HG03097 (cell line): ENCODE results near the gene TBC1D22A.

Experiments used
- ATAC-seq: cut with Tn5 transposase; IDR thresholded peaks from one replicate; pipeline ENCODE4 v1.9.1; 2021; ENCODE audit not compliant: unreplicated experiment, low FRiP score

TBC1D22A gene

DNA sequence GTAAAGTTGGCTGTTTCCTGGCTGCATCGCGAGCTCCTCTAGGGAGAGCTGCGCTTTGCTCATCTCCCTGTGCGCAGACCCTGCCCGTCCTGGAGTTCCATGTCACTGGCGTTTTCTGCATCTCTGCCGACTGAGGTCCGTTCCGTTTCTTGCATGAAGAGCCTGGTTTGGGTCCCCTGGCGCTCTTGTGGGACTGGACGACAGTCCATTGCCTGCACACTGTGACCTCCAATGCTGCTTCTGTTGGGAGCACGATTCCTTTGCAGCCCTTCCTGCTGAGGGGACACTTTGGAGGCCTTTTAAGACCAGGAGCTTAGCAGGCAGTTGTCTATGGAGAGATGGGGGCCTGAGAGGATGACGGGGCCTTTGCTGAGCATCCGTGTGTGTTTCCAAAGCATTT lies 90.3 kb downstream of the TBC1D22A start:
- no peak for ATAC-seq

DNA sequence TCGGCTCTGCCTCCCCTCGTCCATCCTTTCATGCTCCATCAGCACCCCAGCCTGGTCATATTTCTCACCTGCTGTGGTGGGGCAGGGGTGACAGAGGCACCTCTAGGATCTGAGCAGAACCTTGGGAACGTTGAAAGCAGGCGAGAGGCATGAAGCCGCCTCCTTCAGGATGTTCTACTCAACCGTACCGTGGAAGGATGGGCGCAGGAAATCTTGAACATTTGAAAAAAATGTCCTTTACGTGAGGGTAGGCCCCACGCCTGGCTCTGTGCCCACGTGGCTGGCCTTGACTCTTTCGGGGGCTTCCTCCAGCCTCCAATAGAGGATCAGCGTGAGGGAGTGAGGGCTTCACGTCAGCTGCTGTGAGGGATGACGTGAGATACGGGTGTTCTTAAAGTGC lies 90.7 kb downstream of the TBC1D22A start:
- no peak for ATAC-seq

GRCh38 chr22:46854125-46854870 lies 91.8 kb downstream of the TBC1D22A start:
- ATAC-seq = no peak

DNA sequence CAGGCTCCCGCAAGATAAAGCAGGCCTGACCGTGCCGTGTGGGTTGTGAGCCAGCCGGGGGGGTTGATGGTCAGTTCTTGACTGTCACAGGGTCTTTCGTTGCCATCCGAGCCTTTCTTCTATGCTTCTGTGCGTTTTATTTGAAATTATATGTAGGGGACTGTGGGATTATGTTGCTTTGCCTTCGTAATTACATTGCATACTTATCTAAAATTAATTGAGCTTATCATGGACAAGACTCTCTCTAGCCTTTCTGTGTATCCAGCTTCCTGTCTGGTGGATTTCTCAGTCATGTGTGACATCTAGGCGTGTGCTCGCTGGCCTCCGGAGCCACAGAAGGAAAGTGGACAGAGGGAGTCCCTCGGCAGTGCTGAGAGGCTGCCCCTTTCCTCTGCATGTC lies 93.2 kb downstream of the TBC1D22A start:
- ATAC-seq = no peak

DNA sequence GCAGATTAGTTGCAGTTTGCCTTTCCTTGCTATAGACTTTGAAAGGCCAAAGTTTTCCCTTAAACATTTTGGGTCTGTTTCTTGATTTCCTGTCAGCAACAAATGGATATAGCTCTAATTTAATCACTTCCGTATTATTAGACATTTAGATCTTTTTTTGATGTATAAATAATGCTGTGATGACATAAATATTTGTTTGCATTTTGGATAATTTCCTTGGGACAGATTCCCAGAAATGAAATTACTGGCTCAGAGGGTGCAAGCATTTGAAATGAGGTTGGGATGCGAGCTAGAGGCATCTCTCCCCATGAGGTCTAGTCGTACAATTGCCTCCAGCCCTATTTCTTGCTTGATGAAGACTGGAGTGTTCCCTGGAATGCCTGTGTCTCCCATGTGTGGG lies 94.2 kb downstream of the TBC1D22A start:
- ATAC-seq = no peak

GRCh38 chr22:46857142-46857884 lies 94.9 kb downstream of the TBC1D22A start:
- no peak for ATAC-seq

DNA sequence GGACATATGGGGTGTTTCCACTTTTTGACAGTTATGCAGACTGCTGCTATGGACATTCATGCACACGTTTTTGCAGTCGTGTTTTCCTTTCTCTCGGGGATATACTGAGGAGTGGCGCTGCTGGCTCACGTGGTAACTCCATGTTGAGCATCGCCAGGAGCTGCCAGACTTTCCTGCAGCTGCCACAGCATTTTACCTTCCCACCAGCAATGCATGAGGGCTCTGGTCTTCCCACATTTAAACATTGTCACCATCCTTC lies 95.4 kb downstream of the TBC1D22A start:
- no peak for ATAC-seq

DNA sequence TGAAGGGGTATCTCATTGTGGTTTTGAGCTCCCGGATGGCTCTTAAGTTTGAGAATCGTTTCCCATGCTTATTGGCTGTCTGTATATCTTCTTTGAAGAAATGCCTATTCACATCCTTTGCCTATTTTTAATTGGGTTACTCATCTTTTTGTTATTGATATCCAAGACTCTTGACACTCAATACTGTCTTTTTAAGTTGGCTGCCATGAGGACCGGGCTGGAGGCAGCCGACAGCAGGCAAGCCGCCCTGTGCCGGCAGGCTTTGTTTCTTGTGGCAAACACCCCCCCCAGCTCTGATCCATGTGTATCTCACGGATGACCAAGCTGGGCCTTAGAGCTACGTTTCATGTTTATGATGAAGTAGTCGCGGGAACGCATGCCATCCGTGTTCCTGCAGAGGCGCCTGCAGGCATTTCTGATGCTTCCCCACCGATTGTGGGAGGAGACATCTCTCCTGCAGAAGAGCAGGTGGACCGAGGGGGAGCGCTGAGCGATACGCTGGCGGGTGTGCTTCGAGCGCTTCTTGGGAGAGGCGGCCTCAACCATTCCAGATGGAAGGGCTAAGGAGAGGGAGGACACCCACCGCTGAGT lies 95.8 kb downstream of the TBC1D22A start:
- ATAC-seq = no peak

GRCh38 chr22:46860562-46860961 lies 98.1 kb downstream of the TBC1D22A start:
- no peak for ATAC-seq

DNA sequence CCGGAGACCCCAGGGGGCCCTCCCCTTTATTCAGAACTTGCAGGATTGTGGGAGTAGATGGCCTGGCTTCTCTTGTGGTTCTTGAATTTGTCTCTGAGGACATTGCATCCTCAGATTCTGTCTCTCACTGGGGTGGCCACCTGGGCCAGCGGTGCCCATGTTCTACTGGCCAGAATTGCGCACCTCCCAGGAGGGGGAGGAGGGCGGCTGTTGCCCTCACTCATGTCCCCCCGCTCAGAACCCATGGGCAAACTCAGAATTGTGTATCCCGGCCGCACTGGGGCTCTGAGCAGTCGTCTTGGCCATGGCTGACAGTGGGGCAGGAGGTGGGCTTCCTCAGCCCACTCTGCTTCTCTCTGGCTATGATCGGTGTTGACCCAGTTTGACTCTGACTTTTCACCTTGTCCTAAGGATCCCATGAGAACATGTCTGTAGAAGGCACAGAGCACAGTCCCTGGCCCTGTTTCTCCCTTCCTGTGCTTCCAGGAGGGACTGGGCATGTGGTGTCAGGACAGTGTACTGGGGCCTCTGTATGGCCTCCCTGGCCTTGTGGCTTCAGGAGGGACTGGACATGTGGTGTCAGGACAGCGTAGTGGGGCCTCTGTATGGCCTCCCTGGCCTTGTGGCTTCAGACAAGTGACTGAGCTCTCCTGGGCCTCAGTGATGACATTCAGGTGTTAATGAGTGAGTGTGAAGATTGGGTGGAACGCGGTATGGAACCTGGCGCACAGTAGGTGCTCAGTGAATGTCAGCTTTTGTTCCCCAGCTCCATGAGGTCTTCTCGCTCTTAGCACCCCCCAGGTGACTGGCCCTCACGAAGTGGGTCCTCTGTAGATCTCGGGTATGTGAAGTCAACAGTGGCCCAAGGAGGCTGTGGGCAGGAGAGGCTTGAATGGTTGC lies 99.3 kb downstream of the TBC1D22A start:
- no peak for ATAC-seq

DNA sequence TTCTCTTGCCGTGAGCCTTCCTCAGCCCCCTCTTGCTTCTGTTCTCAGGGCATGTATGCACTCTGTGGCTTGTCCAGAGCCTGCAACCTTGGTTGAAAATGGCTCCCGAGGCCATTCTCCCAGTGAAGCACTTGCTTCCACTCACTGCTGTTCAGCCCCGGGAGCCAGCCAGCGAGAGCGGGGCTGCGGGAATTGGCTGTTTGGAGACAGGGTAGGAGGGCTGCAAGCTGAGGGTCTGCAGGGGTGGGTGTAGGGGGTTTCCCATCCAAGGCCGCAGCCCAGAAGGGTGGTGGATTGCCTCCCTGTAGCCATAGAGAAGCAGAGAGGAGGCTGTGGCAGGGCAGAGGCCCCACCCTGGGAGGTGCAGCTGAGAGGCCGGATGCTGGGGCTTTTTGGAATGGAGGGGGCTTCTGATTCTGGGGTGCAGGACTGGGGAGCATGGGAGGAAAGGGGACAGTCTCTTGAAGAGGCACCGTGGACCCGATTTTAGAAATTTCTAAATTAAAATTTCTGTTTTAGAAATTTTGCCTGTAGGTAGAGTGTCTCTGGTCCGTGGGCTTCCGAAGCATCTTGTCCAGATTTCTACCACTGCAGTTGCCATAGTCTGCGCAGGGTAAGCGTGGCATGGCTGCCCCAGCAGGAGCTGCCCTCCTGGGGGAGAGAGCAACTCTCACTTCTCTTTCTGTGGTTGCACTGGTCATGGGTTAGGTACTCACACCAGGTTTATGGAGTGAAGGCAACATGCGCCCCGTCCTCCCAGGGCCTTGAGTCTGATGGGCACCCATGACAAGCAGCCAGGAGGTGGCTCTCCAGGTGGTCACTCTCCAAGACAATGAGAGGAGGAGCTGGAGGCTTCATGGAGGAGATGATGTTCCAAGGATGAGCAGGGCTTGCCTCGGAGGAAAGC lies 100.2 kb downstream of the TBC1D22A start:
- no peak for ATAC-seq

DNA sequence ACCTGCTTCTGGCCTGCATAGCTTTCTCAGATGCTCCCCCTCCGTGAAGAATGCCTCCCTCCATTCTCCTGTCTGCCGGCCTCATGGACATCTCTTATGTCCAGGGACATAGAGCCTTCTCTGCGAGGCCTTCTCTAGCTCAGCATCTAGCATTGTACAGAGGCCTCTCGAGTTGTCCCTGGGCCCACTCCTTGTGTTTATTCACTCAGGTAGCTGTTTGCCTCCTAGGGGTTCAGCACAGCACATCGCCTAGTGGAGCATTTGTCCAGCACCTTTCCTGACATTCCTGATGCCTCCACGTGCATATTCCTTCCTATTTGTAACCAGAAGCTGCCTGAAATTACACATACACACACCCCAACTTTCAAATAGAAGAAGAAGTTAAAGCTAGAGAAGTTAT lies 101.3 kb downstream of the TBC1D22A start:
- no peak for ATAC-seq

DNA sequence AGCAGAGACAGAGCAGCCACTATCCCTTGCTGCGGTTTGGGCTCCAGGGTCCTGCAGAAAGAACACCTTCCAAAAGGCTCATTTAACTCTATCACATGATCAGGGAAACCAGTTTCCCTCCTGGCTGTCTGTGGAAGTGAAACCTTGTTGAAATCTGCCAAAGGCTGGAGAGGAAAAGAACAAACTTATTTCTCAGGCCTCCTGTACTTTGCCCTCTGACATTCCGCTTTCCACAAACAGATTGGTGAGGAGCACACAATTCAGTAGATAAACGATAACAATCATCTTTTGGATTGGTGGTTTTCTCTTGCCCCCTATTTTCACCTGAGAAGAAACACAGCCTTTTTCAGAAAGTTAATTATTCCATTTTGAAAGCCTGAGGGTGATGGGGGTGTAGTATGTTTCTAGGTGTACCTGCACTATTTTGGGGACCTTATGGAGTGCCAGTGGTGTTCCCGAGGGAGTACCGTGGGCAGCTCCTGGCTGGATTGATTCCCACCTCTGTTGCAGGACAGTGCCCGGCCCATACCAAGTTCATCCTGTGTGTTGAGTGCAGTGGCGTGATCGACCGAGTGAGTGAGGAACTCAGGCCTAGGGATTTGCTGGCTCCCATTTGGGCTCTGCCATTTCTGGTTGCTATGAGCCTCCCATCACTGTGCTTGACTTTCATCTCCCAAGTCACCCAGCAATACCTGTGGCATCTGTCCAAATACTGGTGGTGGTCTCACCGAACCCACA lies 102.0 kb downstream of the TBC1D22A start:
- no peak for ATAC-seq

GRCh38 chr22:46865052-46865434 lies 102.6 kb downstream of the TBC1D22A start:
- no peak for ATAC-seq

DNA sequence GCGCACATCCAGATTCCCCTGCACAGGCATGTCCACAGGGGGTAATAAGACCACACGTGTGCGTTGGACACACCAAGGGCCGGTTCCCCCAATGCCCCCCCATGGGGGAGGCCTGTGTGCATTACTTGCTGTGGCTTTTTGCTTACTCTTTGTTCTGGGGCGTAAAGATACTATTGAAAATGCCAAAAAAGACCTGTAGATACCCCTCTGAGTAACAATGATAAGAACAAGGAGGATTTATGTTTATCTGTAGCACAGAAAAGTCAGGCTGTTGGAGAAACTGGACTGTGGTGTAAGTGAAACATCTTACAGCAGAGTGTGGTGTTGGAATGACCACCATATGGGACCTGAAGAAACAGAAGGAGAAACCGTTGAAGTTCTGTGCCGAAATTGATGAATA lies 103.2 kb downstream of the TBC1D22A start:
- no peak for ATAC-seq

DNA sequence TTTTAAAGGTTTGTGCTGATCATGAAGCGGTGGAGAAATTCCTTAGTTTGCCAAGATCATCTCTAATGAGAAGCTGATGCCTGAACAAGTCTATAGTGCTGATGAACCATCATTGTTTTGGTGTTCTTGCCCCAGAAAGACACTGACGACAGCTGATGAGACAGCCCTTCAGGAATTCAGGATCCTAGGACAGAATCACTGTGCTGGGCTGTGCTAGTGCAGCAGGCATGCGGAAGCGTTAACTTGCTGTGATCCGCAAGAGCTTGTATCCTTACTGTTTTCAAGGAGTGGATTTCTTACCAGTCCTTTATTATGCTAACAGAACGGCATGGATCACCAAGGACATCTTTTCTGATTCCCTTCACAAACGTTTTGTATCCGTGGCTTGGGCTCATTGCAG lies 104.1 kb downstream of the TBC1D22A start:
- no peak for ATAC-seq

DNA sequence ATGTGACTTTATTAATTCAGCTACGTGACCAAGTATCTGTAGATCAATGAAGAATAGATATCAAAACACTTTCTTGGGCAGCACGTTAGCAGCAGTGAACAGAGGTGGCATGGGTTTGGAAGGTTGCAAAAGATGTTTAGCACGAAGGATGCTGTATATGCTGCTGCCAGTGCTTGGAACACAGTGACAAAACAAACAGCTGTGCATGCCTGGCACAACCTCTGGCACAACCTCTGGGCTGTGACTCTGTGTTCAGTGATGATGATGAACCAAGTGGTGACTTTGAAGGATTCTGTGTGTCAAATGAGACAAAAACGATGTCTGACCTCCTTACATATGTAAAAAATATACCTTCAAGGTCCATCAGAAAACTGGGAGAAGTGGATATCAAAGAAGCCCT lies 104.7 kb downstream of the TBC1D22A start:
- no peak for ATAC-seq

GRCh38 chr22:46869329-46869728 lies 106.9 kb downstream of the TBC1D22A start:
- ATAC-seq = no peak

DNA sequence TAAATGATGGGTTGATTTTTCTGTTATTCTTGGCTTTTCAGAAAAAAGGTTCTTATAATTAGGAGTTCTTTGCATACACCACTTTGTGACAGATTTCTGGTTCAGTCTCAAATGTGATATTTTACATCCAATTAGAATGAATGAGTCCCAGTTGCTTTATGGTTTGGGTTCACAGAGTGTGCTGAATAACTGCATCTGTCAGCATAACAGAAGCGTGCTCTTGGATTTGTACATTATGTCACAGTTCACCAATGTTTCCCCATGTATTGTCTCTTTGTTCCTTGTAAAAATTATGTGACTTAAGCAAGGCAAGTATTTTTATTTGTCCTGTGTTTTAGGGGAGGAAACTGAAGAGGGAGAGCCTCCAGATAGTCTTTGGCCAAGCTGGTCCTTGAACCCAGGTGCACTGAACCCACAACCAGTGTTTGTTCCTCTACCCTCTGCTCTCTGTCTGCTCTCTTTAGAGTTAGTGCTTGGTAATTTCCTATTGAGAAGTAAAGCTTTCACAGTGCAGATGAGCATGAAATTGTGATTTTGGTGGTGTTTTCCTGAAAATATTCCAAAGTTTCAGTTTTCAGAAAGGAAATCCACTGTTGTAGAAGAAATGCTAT lies 107.5 kb downstream of the TBC1D22A start:
- no peak for ATAC-seq
